ENCODE data around the gene NTSR1. TPM values are rescaled to one million over a fixed set of nuclear protein-coding genes. Genes with fewer than 3 reads are reported as not detected.

The NTSR1 gene
- total RNA-seq, 1 experiment from 2014 or later, result 44.1 TPM

- ATAC-seq, result no peak
- Histone ChIP-seq H3K27me3 (ENCODE audit: control insufficient read depth, insufficient read depth, low read length) (no peaks in the 10 kb centered on the region), H3K36me3 (ENCODE audit: control insufficient read depth, insufficient read depth, low read length) (no peaks in the 10 kb centered on the region; the same call in 1 of the 2 replicates), H3K4me1 (ENCODE audit: control insufficient read depth, insufficient read depth, low read length) (peaks cover 67% of the 10 kb centered on the region), H3K27ac (ENCODE audit: low read length) (peak overlapping the region; percentile 86), H3K4me3 (ENCODE audit: low read depth in 2 of 2, low read length in 2 of 2) (no peak overlapping the region), H3K9me3 (ENCODE audit: control insufficient read depth, insufficient read depth, low read depth, low read length) (no peaks in the 10 kb centered on the region)
- in situ Hi-C loops (cut with HindIII; ENCODE audit: low pct_unique_long_range_greater_than_20kb, low sequenced_read_pairs), result no loop called here
- TF ChIP-seq TCF7L2 (IDR thresholded peaks at IDR 0.05; ENCODE audit: low read depth, low read length) (no peak), SIN3A (IDR thresholded peaks at IDR 0.05; ENCODE audit: borderline replicate concordance, insufficient read depth, low read depth, low read length) (no peak), REST (IDR thresholded peaks at IDR 0.05; ENCODE audit: insufficient read depth in 1 of 2, low read depth in 2 of 2, low read length in 1 of 2) (no peak), CTCF (IDR thresholded peaks at IDR 0.05) (no peak), POLR2AphosphoS5 (IDR thresholded peaks at IDR 0.05; ENCODE audit: low read depth, low read length) (no peak)
- BruUV-seq (replicated peaks), result TSS peak; percentile 33
- CTCF ChIA-PET, result no interaction called here
- intact Hi-C loops (cut with micrococcal nuclease; ENCODE audit: unreplicated experiment), result no loop called here
- no peak for DNase-seq (ENCODE audit: low read depth, low spot score)
- POLR2A ChIA-PET, result interaction anchor here (0.5 to 0.6 kb wide), 2 partner anchors 79 to 243 kb away, joined by 3 to 4 read pairs; no protein-coding TSS in a partner anchor
Measured at GRCh38 chr20:62715201-62715600, 6.6 kb downstream of the NTSR1 start.

GRCh38 chr20:62716198-62716940 is 7.7 kb downstream of the NTSR1 start:
- in situ Hi-C loops (cut with HindIII; ENCODE audit: low pct_unique_long_range_greater_than_20kb, low sequenced_read_pairs) (no loop called here), intact Hi-C loops (cut with micrococcal nuclease; ENCODE audit: unreplicated experiment) (no loop called here)
- H3K27ac ChIP-seq (ENCODE audit: low read length), result peak overlapping the region; percentile 86
- no peaks in the 10 kb centered on the region for H3K27me3 ChIP-seq (ENCODE audit: control insufficient read depth, insufficient read depth, low read length)
- DNase-seq (ENCODE audit: low read depth, low spot score) (no peak), ATAC-seq (peak; percentile 25; the same call in 1 of the 2 replicates)
- ChIA-PET CTCF (no interaction called here), POLR2A (no interaction called here)
- no peak overlapping the region for H3K4me3 ChIP-seq (ENCODE audit: low read depth in 2 of 2, low read length in 2 of 2)
- peaks cover 64% of the 10 kb centered on the region for H3K4me1 ChIP-seq (ENCODE audit: control insufficient read depth, insufficient read depth, low read length)
- TF ChIP-seq POLR2AphosphoS5 (IDR thresholded peaks at IDR 0.05; ENCODE audit: low read depth, low read length) (no peak), TCF7L2 (IDR thresholded peaks at IDR 0.05; ENCODE audit: low read depth, low read length) (no peak), SIN3A (IDR thresholded peaks at IDR 0.05; ENCODE audit: borderline replicate concordance, insufficient read depth, low read depth, low read length) (no peak), CTCF (IDR thresholded peaks at IDR 0.05) (no peak), REST (IDR thresholded peaks at IDR 0.05; ENCODE audit: insufficient read depth in 1 of 2, low read depth in 2 of 2, low read length in 1 of 2) (no peak)
- H3K9me3 ChIP-seq (ENCODE audit: control insufficient read depth, insufficient read depth, low read depth, low read length), result peaks cover 7% of the 10 kb centered on the region; the same call in 1 of the 2 replicates
- no peaks in the 10 kb centered on the region for H3K36me3 ChIP-seq (ENCODE audit: control insufficient read depth, insufficient read depth, low read length)
- BruUV-seq (replicated peaks), result no TSS peak

All from Panc1 (cell line).